GM21367 (cell line): Measurements from ENCODE around the gene TBC1D1.

ENCODE experiments used
- ATAC-seq: cut with Tn5 transposase; IDR thresholded peaks from one replicate; pipeline ENCODE4 v1.9.1; 2021; ENCODE audit not compliant: unreplicated experiment

TBC1D1 gene, protein sequence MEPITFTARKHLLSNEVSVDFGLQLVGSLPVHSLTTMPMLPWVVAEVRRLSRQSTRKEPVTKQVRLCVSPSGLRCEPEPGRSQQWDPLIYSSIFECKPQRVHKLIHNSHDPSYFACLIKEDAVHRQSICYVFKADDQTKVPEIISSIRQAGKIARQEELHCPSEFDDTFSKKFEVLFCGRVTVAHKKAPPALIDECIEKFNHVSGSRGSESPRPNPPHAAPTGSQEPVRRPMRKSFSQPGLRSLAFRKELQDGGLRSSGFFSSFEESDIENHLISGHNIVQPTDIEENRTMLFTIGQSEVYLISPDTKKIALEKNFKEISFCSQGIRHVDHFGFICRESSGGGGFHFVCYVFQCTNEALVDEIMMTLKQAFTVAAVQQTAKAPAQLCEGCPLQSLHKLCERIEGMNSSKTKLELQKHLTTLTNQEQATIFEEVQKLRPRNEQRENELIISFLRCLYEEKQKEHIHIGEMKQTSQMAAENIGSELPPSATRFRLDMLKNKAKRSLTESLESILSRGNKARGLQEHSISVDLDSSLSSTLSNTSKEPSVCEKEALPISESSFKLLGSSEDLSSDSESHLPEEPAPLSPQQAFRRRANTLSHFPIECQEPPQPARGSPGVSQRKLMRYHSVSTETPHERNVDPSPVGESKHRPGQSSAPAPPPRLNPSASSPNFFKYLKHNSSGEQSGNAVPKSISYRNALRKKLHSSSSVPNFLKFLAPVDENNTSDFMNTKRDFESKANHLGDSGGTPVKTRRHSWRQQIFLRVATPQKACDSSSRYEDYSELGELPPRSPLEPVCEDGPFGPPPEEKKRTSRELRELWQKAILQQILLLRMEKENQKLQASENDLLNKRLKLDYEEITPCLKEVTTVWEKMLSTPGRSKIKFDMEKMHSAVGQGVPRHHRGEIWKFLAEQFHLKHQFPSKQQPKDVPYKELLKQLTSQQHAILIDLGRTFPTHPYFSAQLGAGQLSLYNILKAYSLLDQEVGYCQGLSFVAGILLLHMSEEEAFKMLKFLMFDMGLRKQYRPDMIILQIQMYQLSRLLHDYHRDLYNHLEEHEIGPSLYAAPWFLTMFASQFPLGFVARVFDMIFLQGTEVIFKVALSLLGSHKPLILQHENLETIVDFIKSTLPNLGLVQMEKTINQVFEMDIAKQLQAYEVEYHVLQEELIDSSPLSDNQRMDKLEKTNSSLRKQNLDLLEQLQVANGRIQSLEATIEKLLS (N-terminal part only)

DNA sequence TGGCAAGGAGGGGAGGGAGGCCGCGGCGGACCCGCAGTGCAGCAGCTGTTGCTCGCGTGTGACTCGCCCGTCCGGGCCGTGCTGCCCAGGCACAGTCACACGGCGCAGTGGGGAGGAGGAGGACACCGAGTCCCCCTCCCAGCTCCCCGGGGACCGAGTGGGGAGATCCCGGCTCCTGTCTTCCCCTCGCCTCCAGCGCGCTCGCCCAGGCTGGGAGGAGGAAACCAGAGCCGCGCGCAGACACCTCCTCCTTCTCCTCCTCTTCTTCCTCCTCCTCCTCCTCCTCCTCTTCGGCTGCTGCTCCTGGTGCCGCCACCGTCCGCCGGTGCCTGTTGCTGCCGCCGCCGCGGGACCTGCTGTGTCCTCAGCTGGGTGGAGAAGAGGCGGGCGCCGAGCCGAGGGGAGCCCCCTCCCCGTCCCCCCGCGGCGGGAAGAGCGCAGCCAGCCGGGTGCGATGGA is at the start of gene TBC1D1:
Gene TBC1D1 (plus strand): TSS at position 284 of the 459 bp plus-strand sequence. CDS start 11,012 bp downstream, outside the sequence.
- ATAC-seq = peak; percentile 30

DNA sequence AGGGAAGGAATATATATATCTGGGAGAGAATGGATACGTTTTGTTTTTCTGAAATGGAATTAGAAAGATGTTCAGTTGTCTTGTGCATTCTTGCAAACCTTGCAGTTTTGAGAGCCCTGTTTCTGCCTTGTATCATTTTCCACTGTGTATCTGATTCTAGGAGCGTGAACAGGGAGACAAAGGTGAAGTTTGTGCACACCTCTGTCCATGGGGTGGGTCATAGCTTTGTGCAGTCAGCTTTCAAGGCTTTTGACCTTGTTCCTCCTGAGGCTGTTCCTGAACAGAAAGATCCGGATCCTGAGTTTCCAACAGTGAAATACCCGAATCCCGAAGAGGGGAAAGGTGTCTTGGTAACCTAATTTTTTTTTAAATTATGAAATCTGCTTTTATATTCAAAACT is 46.7 kb upstream of the TBC1D1 start:
- ATAC-seq = no peak

DNA sequence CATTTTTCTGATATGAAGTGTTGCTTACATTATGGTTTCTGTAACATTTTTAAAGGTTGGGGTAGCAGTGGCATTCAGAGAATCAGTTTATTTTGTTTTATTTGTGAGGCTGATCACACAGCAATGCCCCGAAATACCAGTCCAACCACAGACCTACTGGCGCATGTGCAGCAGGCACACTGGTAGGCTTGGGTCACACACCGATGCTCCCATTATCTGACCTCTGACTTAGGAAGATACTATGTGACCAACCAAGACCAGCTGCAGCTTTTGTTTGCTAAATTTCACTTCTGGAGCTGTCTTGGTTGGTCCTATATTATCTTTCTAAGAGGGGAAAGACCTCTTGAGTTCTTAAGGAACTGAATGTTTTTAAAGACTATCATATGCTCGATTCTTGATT is 45.7 kb upstream of the TBC1D1 start:
- no peak for ATAC-seq

DNA sequence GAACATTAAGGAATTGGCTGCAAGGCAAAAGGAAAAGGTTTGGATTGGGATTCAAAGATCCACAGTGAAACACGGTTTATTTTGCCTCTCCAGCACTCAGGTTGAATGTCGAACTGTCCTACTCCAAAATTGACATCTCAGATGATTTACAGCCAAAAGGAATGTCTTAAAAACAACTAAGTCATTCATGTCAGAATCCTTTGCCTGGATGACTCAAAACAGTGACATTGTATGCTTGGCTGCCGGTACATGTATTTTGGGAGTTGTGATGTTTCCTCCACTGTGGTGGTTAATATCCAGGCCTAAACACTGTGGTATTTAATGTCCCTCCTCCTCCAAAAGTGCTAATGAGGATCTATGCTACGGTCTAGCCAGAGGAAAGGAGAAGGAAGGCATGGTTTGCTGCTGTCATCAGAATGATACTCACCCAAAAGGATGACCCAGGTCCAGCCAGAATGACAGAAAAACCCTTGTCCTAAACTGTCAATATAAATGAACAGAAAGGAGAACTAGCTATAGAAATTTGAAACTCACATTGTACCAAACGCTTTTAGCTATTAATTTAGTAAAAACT is 43.5 kb upstream of the TBC1D1 start:
- ATAC-seq = no peak

DNA sequence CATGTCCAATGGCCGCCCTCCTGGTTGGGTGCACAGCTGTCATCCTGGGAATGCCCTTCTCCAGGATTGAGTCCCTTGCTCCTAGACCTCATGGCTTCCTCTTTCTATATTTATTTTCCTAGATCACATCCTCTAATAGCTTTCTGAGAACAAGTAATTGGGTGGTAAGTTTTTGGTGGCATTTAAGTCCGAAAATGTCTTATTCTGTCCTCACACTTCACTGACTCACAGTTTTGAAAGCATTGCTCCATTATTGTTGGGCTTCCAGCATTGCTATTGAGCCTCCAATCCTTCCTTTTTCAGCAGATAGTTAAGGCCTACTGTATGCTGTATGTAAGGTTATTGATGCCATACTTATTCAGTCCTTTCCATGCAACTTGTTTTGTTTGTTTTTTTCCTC is 38.5 kb upstream of the TBC1D1 start:
- no peak for ATAC-seq

DNA sequence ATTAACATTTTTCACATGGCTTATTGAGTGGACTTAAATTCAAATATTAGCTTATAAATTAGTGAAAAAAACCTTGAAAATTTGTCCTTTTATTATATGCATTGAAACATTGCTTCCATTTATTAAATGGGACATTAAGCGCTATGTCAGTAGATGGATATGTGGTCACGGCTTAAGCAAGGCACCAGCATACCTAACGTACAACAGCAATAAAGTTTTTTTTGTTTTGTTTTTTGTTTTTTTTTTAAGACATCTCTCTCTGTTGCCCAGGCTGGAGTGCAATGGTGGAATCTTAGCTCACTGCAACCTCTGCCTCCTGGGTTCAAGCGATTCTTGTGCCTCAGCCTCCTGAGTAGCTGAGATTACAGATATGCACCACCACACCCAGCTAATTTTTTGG is 32.8 kb upstream of the TBC1D1 start:
- ATAC-seq = no peak

DNA sequence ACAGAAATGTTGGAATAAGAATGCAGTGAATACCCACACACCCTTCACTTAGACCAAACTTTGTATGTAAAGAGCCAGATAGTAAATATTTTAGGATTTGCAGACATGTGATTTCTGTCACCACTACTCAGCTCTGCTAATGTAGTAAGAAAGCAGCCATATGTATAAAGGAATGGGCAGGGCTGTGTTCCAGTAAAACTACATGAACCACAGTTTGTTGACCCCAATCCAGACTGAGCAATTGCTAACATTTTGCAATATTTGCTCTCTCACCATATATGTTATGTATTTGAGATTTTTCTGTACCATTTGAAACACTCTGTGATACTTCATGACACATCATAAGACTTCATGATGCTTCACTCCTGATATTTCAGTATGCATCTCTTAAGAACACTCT is 32.0 kb upstream of the TBC1D1 start:
- ATAC-seq = no peak

DNA sequence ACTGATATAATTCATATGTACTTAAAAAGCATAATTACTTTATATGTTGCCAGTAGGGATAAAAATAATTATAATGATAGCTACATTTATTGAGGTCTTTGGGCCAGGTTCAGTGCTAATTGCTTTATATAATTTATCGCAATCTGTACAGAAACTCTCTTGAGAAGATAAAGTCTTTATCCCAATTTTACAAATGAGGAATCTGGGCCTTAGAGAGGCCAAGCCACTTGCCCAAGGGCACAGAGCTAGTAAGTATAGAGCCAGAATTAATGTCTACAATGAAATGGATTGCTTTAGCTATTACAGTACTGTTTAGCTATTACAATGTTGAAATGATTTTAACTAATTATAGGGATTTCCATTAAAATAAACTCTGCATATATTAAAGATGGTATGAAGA is 30.6 kb upstream of the TBC1D1 start:
- no peak for ATAC-seq

DNA sequence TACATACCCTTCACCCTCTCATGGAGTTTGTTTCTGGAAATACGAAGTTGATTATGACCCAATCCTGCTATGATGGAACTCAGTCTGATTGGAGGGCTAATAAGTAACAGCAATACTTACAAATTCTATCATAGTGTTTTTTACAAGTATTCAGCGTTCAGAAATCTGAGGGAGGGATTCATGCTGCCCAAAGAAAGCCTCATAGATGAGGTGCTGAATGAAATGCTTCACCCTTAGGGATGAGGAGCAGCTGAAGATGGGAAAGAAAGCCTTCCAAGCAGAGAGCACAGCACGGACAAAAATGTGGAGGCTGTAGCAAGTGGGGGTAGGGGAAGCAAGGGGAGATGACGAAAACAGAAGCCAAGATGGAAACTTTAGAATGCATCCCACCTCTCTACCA is 27.9 kb upstream of the TBC1D1 start:
- ATAC-seq = no peak

DNA sequence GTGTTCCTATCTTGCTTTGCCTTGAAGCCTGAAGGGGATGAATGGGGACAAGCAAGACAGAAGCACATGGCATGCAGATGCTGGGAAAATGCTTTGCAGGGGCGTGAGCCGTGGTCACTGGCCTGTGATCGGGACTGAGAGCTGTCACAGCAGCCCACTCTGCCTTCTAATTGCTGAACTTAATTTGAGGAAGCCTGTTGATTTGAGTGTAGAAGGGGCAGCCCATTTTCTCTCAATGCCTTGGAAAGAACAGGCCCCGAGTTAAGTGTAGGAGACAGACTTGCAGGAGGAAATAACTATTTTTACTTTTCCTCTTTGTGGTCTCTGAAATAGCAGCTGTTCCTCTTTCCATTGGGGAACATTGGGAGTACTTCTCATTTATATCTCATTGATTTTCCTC is 26.1 kb upstream of the TBC1D1 start:
- no peak for ATAC-seq

DNA sequence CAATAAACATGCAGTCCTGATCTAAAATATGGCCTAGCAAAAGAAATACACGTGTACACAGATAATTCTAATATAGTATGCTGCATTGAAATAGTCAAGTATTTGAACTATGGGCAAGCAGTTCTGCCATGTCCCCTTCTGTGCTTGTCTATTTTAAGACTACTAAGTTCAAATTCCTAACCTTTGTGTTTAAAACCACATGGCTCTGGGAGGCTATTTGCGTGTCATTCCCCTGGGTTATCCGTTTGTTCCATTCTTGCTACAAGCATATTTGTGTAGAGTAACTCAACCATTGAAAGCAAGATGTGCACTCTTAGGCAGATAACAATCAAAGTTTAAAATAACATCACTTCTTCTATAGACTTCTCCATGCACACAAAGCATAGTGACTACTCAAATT is 25.4 kb upstream of the TBC1D1 start:
- no peak for ATAC-seq

DNA sequence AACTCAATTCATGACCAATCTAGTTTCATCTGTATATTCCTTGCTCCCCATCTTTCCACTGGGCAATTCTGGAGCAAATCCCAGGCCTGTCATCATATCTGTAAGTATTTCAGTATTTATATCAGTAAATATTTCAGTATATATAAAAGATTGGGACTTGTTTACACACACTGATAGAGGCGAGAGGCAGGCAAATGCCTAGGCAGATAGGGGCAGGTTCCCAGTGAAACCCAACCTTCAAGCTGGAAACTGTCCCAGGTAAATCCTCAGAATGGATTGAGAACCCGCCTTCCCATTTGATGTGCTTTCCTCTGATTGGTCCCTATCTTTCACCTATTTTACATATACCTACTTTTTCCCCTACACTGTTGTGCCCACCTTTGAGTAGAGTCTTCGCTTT is 23.8 kb upstream of the TBC1D1 start:
- ATAC-seq = no peak

DNA sequence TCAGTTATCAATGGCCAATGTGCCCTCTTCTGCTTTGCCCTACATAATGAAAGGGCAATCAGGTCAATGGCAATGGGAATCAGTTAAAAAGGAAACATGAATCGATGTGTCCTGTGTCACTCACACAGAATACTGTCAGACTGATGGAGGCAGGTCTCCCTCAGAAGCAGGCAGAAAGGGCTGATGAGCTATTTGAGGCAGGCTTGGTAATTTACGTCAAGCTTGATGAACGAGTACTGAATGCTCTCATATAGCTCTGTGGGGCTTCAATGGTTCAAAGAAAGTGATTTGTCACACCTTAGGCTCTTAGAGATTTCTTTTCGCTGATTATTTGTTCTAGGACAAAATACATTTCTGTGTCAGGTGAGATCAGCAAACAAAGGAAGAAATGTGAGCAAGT is 22.6 kb upstream of the TBC1D1 start:
- ATAC-seq = no peak

DNA sequence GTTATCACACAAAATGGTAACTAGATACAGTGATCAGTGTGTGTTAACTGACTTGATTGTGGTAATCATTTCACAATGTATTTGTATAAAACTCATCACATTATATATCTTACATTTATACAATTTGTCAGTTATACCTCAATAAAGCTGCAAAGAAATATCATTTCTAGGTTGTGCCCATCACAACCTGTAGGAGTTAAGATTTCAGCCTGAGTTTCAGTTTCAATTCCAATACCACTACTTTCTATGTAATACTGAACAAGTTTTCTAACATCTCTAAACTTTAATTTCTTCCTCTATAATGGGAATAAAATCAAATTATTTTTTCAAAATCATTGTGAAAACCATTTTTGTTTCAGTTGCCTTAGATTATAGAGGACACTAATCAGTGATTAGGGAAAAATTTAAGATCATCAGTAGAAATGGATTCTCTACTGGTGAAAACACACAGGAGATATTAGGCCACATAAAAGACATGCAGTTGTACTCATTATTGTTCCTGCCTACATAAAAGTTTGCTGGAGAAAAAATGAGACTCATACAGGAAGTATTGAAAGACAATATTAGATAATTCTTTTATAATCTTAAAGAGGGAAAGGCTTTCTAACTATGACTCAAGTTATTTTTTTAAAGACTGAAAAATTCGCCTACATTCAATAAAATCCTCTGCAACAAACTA is 18.4 kb upstream of the TBC1D1 start:
- no peak for ATAC-seq

DNA sequence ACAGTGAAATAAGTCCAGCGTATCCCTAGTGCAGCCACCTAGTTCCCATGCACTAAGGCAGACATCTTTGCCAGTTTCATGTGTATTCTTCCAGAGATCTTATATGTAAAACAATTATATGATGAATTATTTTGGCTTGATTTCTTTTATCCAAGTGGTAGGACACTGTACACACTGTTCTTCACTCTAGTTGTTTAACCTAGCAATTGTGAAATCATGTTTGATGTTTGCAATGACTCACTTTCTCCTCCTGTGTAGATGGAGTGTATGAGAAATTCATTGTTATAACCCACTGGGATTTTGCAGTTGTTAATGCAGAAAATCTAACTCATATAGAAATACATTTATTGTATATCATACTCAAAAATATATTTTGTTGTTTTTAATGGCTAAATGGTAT is 17.5 kb upstream of the TBC1D1 start:
- ATAC-seq = no peak

DNA sequence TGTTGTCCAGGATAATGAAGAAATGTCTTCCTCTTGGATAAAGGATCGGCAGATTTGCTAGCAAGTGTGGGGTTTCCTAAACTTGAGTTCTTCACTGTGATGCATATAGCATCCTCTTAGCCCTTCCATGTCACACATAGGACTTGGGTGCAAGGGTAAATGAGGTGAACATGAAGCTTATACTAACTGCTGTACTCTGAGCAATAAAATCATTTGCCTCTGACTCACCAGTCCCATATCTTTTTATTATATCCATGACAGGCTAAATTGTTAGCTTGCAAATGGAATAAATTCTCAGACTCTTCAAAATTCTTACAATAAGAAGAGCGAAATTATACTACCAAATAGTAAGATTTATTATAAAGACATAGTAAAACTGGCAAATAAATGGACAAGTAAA is 14.7 kb upstream of the TBC1D1 start:
- ATAC-seq = no peak

DNA sequence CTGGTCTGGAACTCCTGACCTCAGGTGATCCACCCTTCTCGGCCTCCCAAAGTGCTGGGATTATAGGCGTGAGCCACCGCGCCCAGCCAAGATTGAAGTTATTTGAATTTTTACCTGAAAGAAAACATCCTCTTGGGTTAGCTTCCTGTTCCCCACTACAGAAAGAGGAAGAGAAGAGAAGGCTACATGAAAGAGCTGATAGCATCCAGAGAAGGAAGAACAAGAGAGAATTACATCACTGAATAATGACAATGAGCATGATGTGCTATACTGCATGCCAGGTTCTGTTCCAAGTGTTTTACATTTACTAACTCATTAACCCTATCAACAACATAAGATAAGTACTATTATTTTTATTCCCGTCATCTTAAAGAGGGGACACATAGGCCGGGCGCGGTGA is 11.5 kb upstream of the TBC1D1 start:
- no peak for ATAC-seq

DNA sequence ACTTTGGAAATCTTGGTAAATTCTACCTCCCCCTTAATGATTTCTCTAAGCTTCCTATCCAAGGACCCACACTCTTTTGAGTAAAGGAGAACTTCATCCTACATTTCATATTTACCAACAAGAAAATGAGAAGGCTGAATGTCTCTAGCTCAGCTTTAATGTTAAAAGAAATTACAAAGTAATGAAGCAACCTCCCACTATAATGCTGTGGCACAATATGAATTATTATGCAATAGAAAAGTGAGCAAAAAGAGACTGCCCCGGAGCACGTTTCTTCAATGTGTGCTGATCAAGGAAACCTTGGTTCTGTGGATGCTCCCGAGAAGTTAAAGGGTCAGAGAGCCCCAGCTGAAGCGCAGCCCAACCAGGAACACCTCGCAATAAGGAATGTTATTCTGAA is 9.1 kb upstream of the TBC1D1 start:
- ATAC-seq = no peak

DNA sequence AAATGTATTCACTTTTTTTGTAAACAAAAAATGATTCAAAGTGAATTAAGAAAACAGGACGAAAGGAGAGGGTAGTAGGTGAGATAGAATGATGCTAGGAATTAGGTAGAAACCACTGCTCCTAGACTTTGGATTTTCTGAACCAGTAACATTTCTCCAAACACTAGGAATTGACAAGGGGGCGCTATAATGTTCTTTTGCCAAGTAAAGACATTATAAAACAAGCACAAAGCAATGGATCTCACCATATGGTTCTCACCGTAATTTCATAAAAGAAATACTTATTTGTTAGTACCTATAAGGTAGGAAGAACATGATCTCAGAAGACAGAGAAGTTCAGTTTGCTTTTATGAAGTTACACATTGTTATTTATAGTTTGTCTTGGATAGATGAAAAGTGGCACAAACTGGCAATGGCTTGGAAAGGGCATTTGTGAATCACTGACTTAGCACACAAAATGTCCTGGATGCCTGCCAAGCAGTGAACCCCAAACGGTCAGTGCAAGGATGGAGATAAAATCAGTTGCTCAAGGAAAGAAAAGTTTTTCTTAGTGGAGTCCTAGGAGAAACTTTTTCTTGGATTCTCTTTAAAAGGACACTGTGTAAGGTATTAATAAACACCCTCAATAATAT is 8.1 kb upstream of the TBC1D1 start:
- no peak for ATAC-seq

DNA sequence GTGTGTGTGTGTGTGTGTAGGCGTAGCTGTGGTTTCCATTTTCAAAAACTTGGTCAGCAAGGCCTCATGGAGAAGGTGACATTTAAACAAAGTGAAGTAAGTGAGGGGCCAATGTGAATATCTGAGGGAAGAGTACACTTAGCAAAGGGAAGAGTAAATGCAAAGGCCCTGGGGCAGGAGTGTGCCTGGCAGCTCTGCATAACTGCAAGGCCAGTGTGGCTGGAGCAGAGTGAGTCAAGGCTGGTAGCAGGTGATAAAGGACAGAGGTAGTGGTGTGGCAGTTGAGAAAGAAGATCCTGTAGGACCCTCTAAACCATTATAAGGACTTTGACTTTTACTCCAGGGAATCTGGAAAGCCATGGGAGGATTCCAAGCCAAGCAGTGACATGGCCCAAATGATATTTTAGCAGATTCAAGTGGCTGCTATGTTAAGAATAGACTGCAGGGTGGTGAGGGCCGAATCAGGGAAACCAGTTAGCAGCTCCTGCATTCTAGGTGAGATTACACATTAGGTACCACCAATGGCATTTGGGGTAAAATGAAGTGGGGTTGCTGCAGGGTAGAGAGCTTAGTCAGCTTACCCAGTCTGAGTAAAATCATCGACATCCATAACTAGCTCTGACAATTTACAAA is 5.9 kb upstream of the TBC1D1 start:
- ATAC-seq = no peak
